ENCODE measurements around the gene MAJIN. TPM values are rescaled to one million over a fixed set of nuclear protein-coding genes. Genes with fewer than 3 reads are reported as not detected.

The MAJIN gene
- total RNA-seq, 1 donor, result not detected

DNA sequence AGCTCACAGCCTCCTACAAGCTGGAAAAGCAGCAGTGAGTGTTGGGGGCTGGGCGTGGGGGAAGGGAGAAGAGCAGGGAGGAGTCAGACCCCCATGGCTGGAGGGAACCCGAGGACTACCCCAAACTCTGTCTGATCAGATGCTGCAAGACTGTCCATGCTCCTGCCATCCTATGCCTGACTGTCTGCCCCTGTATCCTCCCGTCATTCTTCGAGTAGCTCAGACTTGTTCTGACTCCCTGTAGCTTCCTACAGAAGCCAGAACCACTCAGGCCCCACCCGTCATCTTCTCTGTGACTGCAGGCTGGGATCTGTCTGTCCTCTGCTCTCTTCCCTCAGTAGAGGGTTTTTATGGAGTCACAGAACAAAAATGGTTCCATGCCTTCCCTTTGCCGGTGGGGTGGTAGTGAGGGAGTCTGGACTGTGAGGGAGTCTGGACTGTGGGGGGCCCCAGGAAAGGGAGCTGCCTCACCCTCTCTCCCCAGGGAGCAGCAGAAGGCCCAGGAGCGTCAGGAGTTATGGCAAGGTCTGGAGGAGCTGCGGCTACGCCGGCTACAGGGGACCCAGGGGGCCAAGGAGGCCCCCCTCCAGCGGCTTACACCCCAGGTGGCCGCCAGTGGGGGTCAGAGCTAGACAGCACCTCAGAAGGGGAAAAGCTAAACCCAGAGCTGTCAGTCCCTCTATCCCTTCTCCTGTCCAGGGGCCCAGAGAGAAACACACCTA is 38.5 kb downstream of the MAJIN start:
- DNase-seq (ENCODE audit: low read depth), result no peak
- TF ChIP-seq, protein P1, sequence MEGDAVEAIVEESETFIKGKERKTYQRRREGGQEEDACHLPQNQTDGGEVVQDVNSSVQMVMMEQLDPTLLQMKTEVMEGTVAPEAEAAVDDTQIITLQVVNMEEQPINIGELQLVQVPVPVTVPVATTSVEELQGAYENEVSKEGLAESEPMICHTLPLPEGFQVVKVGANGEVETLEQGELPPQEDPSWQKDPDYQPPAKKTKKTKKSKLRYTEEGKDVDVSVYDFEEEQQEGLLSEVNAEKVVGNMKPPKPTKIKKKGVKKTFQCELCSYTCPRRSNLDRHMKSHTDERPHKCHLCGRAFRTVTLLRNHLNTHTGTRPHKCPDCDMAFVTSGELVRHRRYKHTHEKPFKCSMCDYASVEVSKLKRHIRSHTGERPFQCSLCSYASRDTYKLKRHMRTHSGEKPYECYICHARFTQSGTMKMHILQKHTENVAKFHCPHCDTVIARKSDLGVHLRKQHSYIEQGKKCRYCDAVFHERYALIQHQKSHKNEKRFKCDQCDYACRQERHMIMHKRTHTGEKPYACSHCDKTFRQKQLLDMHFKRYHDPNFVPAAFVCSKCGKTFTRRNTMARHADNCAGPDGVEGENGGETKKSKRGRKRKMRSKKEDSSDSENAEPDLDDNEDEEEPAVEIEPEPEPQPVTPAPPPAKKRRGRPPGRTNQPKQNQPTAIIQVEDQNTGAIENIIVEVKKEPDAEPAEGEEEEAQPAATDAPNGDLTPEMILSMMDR (IDR thresholded peaks at IDR 0.05; ENCODE audit: insufficient read depth, low read length), result no peak
- H3K4me3 ChIP-seq (ENCODE audit: low read depth, low read length), result no peak overlapping the region

DNA sequence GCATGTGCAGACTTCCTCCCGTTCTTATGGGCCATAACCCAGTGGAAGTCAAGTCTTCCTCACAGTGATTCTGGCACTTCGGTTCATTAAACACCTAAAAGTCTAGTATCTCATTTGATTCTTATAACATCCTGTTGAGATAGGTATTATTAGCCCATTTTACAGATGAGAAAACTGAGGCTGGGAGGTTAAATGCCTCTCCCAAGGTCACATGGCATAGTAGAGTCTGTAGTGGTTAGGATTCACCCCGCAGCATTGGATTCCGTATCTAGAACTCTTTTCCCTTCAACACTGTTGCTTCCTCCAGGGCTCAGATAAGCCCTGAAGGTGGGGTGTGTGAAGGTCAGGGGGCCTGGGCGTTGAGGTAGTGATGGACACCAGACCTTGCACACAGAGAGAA is 39.6 kb downstream of the MAJIN start:
- TF ChIP-seq, protein P1 (IDR thresholded peaks at IDR 0.05; ENCODE audit: insufficient read depth, low read length), result no peak
- no peak overlapping the region for H3K4me3 ChIP-seq (ENCODE audit: low read depth, low read length)
- DNase-seq (ENCODE audit: low read depth), result no peak

DNA sequence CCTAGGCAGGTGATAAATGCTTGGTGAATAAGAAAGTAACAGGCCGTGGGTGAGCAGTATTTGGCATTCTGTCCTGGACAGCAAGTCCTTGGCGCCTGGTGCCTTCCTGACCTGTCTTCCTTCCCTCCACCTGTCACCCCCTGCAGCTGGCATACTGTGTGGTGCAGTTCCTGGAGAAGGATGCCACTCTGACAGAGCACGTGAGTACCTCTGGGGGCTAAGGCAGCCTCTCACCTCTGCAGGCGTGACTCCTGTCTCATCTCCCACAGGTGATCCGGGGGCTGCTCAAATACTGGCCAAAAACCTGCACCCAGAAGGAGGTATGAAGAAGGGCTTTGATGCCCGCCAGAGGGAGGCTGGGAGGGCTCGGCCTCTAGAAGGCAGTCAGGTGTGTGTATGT is 40.6 kb downstream of the MAJIN start:
- TF ChIP-seq, protein P1 (IDR thresholded peaks at IDR 0.05; ENCODE audit: insufficient read depth, low read length), result no peak
- no peak overlapping the region for H3K4me3 ChIP-seq (ENCODE audit: low read depth, low read length)
- no peak for DNase-seq (ENCODE audit: low read depth)

DNA sequence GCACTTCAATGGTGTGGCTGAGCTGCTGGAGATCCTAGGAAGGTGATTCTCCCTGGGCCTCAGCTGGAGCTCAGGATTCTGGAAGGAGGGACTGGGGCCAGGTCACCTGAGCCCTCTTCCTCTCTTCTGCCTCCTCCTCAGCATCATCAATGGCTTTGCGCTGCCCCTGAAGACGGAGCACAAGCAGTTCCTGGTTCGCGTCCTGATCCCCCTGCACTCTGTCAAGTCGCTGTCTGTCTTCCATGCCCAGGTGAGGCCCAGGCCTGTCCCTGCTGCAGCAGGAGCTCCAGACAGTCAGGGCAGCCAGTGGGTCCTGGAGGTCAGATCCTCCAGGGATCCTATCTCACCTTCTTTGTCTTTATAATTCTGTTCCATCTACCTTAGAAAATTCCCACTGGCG is 41.6 kb downstream of the MAJIN start:
- no peak overlapping the region for H3K4me3 ChIP-seq (ENCODE audit: low read depth, low read length)
- TF ChIP-seq, protein P1 (IDR thresholded peaks at IDR 0.05; ENCODE audit: insufficient read depth, low read length), result no peak
- no peak for DNase-seq (ENCODE audit: low read depth)

DNA sequence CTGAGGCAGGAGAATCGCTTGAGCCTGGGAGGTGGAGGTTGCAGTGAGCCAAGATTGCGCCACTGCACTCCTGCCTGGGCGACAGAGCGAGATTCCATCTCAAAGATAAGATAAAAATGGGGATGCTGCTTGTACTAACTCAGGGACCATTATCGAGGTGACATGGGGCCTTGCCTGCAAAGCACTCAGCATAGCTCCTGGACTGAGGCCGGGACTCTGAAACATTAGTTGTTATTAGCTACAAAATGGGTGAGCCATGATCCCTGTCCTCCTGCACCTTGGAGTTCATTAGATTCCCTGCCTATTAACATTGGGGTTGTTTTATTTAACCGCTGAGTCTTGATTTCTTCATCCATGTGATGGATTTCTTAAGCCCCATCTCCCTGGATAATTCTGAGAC is 42.3 kb downstream of the MAJIN start:
- TF ChIP-seq, protein P1 (IDR thresholded peaks at IDR 0.05; ENCODE audit: insufficient read depth, low read length), result no peak
- no peak for DNase-seq (ENCODE audit: low read depth)
- H3K4me3 ChIP-seq (ENCODE audit: low read depth, low read length), result no peak overlapping the region

DNA sequence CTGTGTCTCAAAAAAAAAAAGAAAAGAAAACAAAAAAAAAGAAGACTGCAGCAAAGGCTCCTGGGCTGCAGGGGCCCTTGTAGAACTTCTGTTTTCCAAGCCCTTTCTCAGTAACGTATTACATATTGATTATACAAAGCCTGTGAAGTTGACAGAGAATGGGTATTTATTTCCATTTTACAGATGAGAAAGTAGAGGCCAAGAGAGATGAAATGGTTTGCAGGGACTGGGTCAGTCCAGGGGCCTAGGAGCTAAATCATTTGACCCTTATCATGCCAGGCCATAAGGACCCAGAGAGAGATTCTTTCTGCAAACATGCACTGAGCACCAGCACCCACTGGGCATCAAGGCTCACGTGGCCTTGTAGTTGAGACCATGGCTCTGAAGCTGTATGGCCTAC is 43.0 kb downstream of the MAJIN start:
- no peak overlapping the region for H3K4me3 ChIP-seq (ENCODE audit: low read depth, low read length)
- TF ChIP-seq, protein P1 (IDR thresholded peaks at IDR 0.05; ENCODE audit: insufficient read depth, low read length), result no peak
- no peak for DNase-seq (ENCODE audit: low read depth)

DNA sequence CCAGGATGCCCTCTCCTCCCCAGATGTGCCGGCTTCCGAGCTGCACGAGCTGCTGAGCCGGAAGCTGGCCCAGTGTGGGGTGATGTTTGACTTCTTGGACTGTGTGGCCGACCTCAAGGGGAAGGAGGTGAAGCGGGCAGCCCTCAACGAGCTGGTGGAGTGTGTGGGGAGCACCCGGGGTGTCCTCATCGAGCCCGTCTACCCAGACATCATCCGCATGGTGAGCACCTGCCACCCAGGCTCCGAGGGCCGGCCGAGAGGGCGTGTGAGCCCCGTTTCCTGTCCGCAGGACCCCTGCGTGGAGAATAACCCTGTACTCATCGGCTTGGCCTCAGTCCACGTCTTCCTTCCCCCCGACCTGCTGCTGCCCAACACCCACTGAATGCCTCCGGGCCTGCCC is 45.2 kb downstream of the MAJIN start:
- H3K4me3 ChIP-seq (ENCODE audit: low read depth, low read length), result no peak overlapping the region
- no peak for DNase-seq (ENCODE audit: low read depth)
- TF ChIP-seq, protein P1 (IDR thresholded peaks at IDR 0.05; ENCODE audit: insufficient read depth, low read length), result no peak

Measured in fibroblast of the aortic adventitia (primary cell).